AG08395 (cell line): ENCODE results near the gene MEST.
"Not testable (repeated sequence)": the region's sequence is repeated elsewhere in the genome, so short reads cannot be mapped to it uniquely, and the experiment has no call there.

Experiments used
- DNase-seq: peaks from one replicate; pipeline ENCODE4 v3.0.0; 2012; ENCODE audit warnings: mixed read lengths, low spot score

The MEST gene

GRCh38 chr7:130523519-130524125 lies 31.7 kb downstream of the MEST start:
- DNase-seq = not testable (repeated sequence)

- no peak for DNase-seq
These were observed 32.7 kb downstream of the MEST start for GRCh38 chr7:130524628-130525027.

DNA sequence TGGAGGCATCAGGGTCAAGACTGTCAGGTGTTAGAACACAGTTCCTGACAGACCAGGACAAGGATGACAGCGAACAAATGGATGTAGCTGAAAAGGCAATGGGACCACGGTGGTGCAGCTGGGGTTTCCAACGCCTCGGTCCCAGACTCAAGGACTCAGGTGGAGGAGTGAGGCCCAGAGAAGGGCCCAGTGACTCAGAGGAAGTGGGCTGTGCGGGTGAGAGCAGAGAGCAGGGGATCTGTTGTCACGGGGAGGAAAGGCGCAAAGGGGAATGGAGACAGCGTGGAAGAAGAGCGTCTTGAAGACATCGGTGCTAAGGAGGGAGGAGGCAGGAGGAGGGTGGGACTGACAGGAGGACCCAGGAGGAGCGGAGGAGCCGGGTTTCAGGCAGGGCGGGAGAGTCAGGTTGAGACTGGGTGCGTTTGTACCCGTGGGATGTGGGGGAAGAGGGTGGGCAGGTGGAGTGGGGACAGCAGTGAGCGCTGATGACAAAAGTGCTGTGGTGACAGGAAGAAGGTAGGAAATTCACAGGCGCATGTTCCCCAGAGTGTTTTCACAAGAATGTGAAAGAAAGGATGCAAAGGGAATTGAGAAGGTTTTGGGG lies 36.0 kb downstream of the MEST start:
- not testable (repeated sequence) for DNase-seq

DNA sequence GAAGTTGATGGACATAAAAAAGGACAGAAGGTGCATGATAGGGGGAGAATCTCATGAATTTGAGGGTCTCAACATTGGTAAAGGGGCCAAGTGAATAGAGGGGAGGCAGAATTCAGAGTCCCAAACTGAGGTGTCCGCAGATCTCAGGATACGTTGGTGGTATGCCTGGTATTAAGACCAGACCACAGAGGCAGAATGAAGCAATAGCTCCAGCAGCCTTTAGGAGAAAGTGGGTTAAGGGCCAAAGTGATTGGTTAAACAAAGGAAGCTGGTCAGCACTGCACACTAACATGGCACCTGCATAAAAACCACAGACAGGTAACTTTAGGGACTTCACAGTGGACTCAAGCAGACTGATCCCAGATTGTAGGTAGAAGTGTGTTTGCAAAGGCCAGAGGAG lies 37.5 kb downstream of the MEST start:
- DNase-seq = no peak

DNA sequence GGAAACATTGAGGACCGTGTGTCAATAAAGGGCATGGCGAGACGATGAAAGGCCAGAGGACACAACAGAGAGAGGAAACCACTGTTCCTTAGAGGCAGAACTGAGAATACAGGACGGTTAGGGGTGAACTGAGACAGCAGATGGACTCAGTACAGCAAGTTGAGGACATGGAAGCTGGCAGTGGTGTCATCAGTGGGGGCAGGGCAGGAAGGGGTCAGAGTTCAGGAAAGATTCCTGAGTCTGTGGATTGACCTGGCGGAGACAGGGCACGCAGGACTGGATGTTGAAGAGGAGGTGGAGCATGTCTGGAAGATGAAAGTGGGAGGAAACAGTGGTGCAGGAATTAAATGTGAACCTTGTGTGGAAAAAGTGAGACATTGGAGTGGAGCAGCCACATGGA lies 46.0 kb downstream of the MEST start:
- DNase-seq = not testable (repeated sequence)

DNA sequence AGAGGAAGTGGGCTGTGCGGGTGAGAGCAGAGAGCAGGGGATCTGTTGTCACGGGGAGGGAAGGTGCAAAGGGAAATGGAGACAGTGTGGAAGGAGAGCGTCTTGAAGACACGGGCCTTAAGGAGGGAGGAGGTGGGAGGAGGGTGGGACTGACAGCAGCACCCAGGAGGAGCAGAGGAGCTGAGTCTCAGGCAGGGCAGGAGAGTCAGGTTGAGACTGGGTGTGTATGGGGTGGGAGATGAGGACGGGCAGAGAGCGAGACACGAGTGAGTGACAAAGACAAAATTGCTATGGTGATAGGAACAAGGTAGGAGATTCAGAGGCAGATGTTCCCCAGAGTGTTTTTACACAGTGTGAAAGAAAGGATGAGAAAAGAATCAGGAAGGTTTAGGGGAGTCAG lies 49.4 kb downstream of the MEST start:
- not testable (repeated sequence) for DNase-seq

- DNase-seq = not testable (repeated sequence)
These were observed 50.4 kb downstream of the MEST start for GRCh38 chr7:130542297-130542696.

- DNase-seq = no peak
These were observed 51.7 kb downstream of the MEST start for GRCh38 chr7:130543487-130544010.

DNA sequence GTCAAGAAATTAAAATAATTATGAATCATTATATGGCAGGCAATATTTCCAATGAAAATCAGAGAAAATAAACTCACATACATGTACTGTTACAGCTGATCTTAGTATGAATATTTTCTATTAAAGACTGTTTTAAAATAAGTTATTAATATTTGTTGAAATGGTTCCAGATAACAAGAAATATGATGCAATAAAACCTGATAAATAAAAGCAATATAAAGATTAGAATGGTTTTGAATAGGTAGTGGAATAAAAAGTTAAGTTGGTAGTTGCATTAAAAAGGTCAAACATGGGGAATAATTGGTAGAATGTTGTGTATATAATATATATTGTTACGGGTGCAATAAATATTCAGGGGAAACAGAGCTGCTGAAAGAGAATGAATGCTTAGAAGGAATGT lies 52.5 kb downstream of the MEST start:
- no peak for DNase-seq

GRCh38 chr7:130553398-130554029 lies 61.6 kb downstream of the MEST start:
- DNase-seq = no peak

DNA sequence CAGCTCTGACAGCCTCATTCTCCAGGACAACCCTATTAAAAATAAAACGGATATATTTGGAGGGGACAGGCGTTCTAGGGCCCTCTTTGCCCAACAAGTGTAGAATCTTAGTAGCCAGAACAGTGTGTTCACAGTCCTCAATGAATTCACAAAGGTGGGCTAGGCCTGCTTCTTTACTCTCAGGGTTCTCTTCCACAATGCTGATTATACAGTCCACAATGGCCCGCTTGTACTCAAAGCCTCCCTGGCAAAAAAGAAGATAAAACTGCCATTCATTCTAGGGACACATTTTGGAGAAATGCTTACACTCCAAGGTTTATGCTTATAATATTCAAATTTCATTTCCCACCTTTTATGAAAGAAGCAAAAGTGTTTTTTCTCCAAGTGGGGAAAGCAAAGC lies 62.6 kb downstream of the MEST start:
- DNase-seq = no peak
